Amygdala (tissue), 56 donors: Measurements from ENCODE around the gene DDX10.
A peak's percentile ranks its signal among the peaks of the same experiment; 100 is the strongest.
"Not testable (repeated sequence)": the region's sequence is repeated elsewhere in the genome, so short reads cannot be mapped to it uniquely, and the experiment has no call there.

Experiments
- DNase-seq, 56 donors: peaks; one replicate each; lab custom pipeline; 2025; lab: John Stamatoyannopoulos, UW

DDX10 gene

GRCh38 chr11:108654100-108654499, 10.8 kb upstream of the DDX10 start:
- not testable (repeated sequence) for DNase-seq

- peak in 4 of 56 donors; percentile 2 to 53 (median 7) for DNase-seq
Measured at GRCh38 chr11:108654994-108655631, 9.8 kb upstream of the DDX10 start.

- no peak for DNase-seq
Measured at GRCh38 chr11:108662700-108663099, 2.2 kb upstream of the DDX10 start.

GRCh38 chr11:108663154-108663877, 1.6 kb upstream of the DDX10 start:
- no peak for DNase-seq

- no peak for DNase-seq
Measured at GRCh38 chr11:108666373-108666772, 1.5 kb downstream of the DDX10 start.

- no peak for DNase-seq
Measured at GRCh38 chr11:108669286-108669685, 4.4 kb downstream of the DDX10 start.

- no peak for DNase-seq
Measured at GRCh38 chr11:108669711-108670110, 4.8 kb downstream of the DDX10 start.

GRCh38 chr11:108670451-108670850, 5.6 kb downstream of the DDX10 start:
- no peak for DNase-seq

GRCh38 chr11:108672113-108672512, 7.2 kb downstream of the DDX10 start:
- DNase-seq, result peak in 2 of 56 donors; percentile 4 to 5

GRCh38 chr11:108672786-108673185, 7.9 kb downstream of the DDX10 start:
- no peak for DNase-seq

GRCh38 chr11:108679045-108679444, 14.2 kb downstream of the DDX10 start:
- no peak for DNase-seq

- DNase-seq, result no peak
Measured at GRCh38 chr11:108680271-108680670, 15.4 kb downstream of the DDX10 start.

- DNase-seq, result no peak
Measured at GRCh38 chr11:108685419-108686130, 20.7 kb downstream of the DDX10 start.

- DNase-seq, result no peak
Measured at GRCh38 chr11:108693852-108694251, 29.0 kb downstream of the DDX10 start.

- no peak for DNase-seq
Measured at GRCh38 chr11:108694846-108695245, 30.0 kb downstream of the DDX10 start.

- DNase-seq, result peak in 32 of 56 donors; percentile 0 to 60 (median 14)
Measured at GRCh38 chr11:108697872-108698473, 33.1 kb downstream of the DDX10 start.

GRCh38 chr11:108698844-108699642, 34.2 kb downstream of the DDX10 start:
- no peak for DNase-seq

GRCh38 chr11:108703916-108704315, 39.0 kb downstream of the DDX10 start:
- DNase-seq, result no peak

GRCh38 chr11:108705061-108705460, 40.2 kb downstream of the DDX10 start:
- DNase-seq, result no peak

- no peak for DNase-seq
Measured at GRCh38 chr11:108708173-108708572, 43.3 kb downstream of the DDX10 start.
